ENCODE measurements around the gene MBNL1. TPM values are rescaled to one million over a fixed set of nuclear protein-coding genes. Genes with fewer than 3 reads are reported as not detected.

Gene MBNL1
- total and polyA plus RNA-seq, 4 donors = 17.1 to 110 (median 62.3) TPM

DNA sequence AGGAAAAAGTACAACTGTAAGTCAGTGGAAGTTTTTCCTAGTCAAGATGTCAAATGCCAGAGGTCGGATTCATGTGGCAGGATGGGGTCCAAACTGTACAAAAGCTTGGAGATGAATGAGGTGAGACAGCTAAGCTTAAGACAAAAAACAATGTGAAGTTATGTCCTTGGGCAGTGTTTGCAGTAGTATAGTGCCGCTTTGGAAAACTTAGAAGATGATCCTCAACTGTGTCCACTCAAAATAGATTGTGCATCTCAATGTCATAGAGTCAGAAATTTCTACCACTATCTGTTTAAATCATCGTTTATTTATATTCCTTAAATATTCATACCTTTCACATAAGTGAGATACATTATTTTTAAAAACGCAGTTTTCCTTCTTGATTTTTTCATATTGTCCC is 77.3 kb downstream of the MBNL1 start:
- Histone ChIP-seq H3K27me3 (ENCODE audit: control insufficient read depth in 4 of 4, insufficient read depth in 4 of 4, low read length in 3 of 4) (no peaks in the 10 kb centered on the region), H3K9me3 (ENCODE audit: control insufficient read depth in 4 of 4, low read length in 3 of 4) (no peaks in the 10 kb centered on the region), H3K27ac (ENCODE audit: low read depth in 1 of 2, low read length in 2 of 2) (no peak overlapping the region), H3K4me3 (ENCODE audit: low read depth in 1 of 3, low read length in 3 of 3) (no peak overlapping the region), H3K4me1 (ENCODE audit: control insufficient read depth in 4 of 4, insufficient read depth in 4 of 4, low read length in 3 of 4) (peaks cover 2 to 11% (median 4%) of the 10 kb centered on the region in 4 donors), H3K36me3 (ENCODE audit: control insufficient read depth in 4 of 4, insufficient read depth in 3 of 4, low read depth in 1 of 4, low read length in 3 of 4) (no peaks in the 10 kb centered on the region), H3K9ac (ENCODE audit: low read depth in 1 of 2, low read length in 2 of 2) (no peak overlapping the region)
- 98% methylated on average over 4 of the region's 4 CpGs for WGBS
- TF ChIP-seq YY1 (IDR thresholded peaks at IDR 0.05) = no peak
- TF ChIP-seq RXRA (IDR thresholded peaks at IDR 0.05) = no peak
- no peak for DNase-seq (ENCODE audit: low spot score)

GRCh38 chr3:152346740-152347139 is 78.0 kb downstream of the MBNL1 start:
- Histone ChIP-seq H3K27me3 (ENCODE audit: control insufficient read depth in 4 of 4, insufficient read depth in 4 of 4, low read length in 3 of 4) (no peaks in the 10 kb centered on the region), H3K36me3 (ENCODE audit: control insufficient read depth in 4 of 4, insufficient read depth in 3 of 4, low read depth in 1 of 4, low read length in 3 of 4) (no peaks in the 10 kb centered on the region), H3K4me1 (ENCODE audit: control insufficient read depth in 4 of 4, insufficient read depth in 4 of 4, low read length in 3 of 4) (peaks cover 2 to 11% (median 4%) of the 10 kb centered on the region in 4 donors), H3K9me3 (ENCODE audit: control insufficient read depth in 4 of 4, low read length in 3 of 4) (no peaks in the 10 kb centered on the region), H3K27ac (ENCODE audit: low read depth in 1 of 2, low read length in 2 of 2) (no peak overlapping the region), H3K9ac (ENCODE audit: low read depth in 1 of 2, low read length in 2 of 2) (no peak overlapping the region), H3K4me3 (ENCODE audit: low read depth in 1 of 3, low read length in 3 of 3) (no peak overlapping the region)
- TF ChIP-seq RXRA (IDR thresholded peaks at IDR 0.05) = no peak
- no peak for TF ChIP-seq GABPA (IDR thresholded peaks at IDR 0.05 in 1 of 2, conservative IDR thresholded peaks at IDR 0.05 in 1 of 2)
- TF ChIP-seq NR2F2 (IDR thresholded peaks at IDR 0.05) = no peak
- no peak for DNase-seq (ENCODE audit: low spot score)
- over 99% methylated on average over 2 of the region's 2 CpGs for WGBS

DNA sequence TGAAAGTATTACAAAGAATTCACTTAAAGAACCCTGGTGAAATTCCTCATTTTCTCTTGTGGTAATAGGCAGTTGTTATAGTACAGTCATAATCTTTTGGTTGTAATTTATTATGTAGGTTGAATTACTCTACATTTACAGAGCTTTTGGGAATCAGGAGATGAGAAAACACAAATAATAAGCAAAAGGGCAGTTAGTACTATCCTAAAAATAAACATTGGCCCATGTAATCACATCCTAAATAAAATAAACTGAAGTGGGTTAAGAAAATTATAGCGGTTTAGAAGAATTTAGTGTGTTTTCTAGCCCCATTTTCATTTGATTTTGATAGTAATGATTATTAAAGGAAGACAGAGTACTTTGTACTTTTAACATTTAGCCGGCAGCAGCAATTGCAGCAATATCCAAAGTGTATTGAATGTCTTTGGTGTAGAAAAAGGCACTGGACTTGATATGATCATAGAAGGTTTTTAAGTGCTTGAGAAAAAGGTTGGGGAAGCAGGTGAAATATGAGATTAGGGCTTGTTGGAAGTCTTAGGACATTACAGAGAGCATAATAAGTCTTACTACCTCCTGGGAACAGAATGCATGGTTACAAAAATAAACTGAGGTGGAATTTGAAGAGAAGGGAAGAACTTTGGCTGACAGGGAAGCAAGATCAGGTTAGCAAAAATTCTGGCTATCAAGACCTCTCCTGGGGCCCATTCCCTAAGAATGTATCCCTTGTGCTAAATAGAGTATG is 79.9 kb downstream of the MBNL1 start:
- no peaks in the 10 kb centered on the region for H3K36me3 ChIP-seq (ENCODE audit: control insufficient read depth in 4 of 4, insufficient read depth in 3 of 4, low read depth in 1 of 4, low read length in 3 of 4)
- no peak for TF ChIP-seq EGR1 (IDR thresholded peaks at IDR 0.05; ENCODE audit: low read depth in 2 of 2)
- peak; percentile 23 to 42 for TF ChIP-seq HNF4A (conservative IDR thresholded peaks at IDR 0.05)
- no peak for TF ChIP-seq RAD21 (IDR thresholded peaks at IDR 0.05)
- no peak overlapping the region for H3K27ac ChIP-seq (ENCODE audit: low read depth in 1 of 2, low read length in 2 of 2)
- DNase-seq (ENCODE audit: low spot score) = no peak
- H3K27me3 ChIP-seq (ENCODE audit: control insufficient read depth in 4 of 4, insufficient read depth in 4 of 4, low read length in 3 of 4) = no peaks in the 10 kb centered on the region
- 51% methylated on average over 2 of the region's 2 CpGs for WGBS
- H3K9me3 ChIP-seq (ENCODE audit: control insufficient read depth in 4 of 4, low read length in 3 of 4) = no peaks in the 10 kb centered on the region
- H3K9ac ChIP-seq (ENCODE audit: low read depth in 1 of 2, low read length in 2 of 2) = no peak overlapping the region
- H3K4me1 ChIP-seq (ENCODE audit: control insufficient read depth in 4 of 4, insufficient read depth in 4 of 4, low read length in 3 of 4) = peaks cover 2 to 11% (median 4%) of the 10 kb centered on the region in 4 donors
- no peak overlapping the region for H3K4me3 ChIP-seq (ENCODE audit: low read depth in 1 of 3, low read length in 3 of 3)

DNA sequence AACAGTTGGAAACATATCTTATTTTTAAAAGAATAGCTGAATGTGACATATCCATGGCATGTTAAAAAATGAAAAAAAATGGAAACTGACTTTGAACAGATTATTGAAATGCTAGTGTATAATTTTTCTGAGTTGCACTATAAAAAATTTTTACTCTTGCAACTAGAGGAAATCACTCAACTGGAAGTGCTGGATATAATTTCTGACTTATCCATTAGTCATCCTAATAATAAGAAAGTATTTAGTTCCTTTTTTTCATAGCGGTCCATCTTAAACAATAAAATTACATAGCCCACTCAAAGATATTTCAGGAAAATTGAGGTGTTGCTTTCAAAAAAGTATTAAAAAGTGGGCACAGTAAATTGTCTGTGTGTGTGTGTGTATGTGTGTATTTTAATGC is 80.7 kb downstream of the MBNL1 start:
- H3K4me3 ChIP-seq (ENCODE audit: low read depth in 1 of 3, low read length in 3 of 3) = no peak overlapping the region
- no peaks in the 10 kb centered on the region for H3K36me3 ChIP-seq (ENCODE audit: control insufficient read depth in 4 of 4, insufficient read depth in 3 of 4, low read depth in 1 of 4, low read length in 3 of 4)
- 77% methylated on average over 1 of the region's 1 CpG for WGBS
- H3K27ac ChIP-seq (ENCODE audit: low read depth in 1 of 2, low read length in 2 of 2) = no peak overlapping the region
- no peaks in the 10 kb centered on the region for H3K27me3 ChIP-seq (ENCODE audit: control insufficient read depth in 4 of 4, insufficient read depth in 4 of 4, low read length in 3 of 4)
- no peak overlapping the region for H3K9ac ChIP-seq (ENCODE audit: low read depth in 1 of 2, low read length in 2 of 2)
- H3K9me3 ChIP-seq (ENCODE audit: control insufficient read depth in 4 of 4, low read length in 3 of 4) = no peaks in the 10 kb centered on the region
- DNase-seq (ENCODE audit: low spot score) = no peak
- H3K4me1 ChIP-seq (ENCODE audit: control insufficient read depth in 4 of 4, insufficient read depth in 4 of 4, low read length in 3 of 4) = peaks cover 2 to 11% (median 4%) of the 10 kb centered on the region in 4 donors
- TF ChIP-seq REST (IDR thresholded peaks at IDR 0.05) (no peak), GABPA (IDR thresholded peaks at IDR 0.05 in 1 of 2, conservative IDR thresholded peaks at IDR 0.05 in 1 of 2) (no peak), TAF1 (conservative IDR thresholded peaks at IDR 0.05) (no peak), ATF3 (IDR thresholded peaks at IDR 0.05) (no peak), NR2F2 (IDR thresholded peaks at IDR 0.05) (no peak), HNF4G (IDR thresholded peaks at IDR 0.05) (no peak), RAD21 (IDR thresholded peaks at IDR 0.05) (no peak), MAX (IDR thresholded peaks at IDR 0.05) (no peak), HNF4A (conservative IDR thresholded peaks at IDR 0.05) (no peak), EGR1 (IDR thresholded peaks at IDR 0.05; ENCODE audit: low read depth in 2 of 2) (no peak), CTCF (IDR thresholded peaks at IDR 0.05; ENCODE audit: low read depth, low read length, missing input control) (no peak), SP1 (IDR thresholded peaks at IDR 0.05) (no peak), FOXA2 (IDR thresholded peaks at IDR 0.05) (no peak), JUND (IDR thresholded peaks at IDR 0.05) (no peak), RXRA (IDR thresholded peaks at IDR 0.05) (no peak), YY1 (IDR thresholded peaks at IDR 0.05) (no peak)

Measured in liver (tissue), 9 donors.